GM21447 (cell line): Measurements from ENCODE around the gene SLC25A1.

Experiments
- ATAC-seq: cut with Tn5 transposase; IDR thresholded peaks from one replicate; pipeline ENCODE4 v1.9.1; 2021; ENCODE audit not compliant: unreplicated experiment

The SLC25A1 gene

DNA sequence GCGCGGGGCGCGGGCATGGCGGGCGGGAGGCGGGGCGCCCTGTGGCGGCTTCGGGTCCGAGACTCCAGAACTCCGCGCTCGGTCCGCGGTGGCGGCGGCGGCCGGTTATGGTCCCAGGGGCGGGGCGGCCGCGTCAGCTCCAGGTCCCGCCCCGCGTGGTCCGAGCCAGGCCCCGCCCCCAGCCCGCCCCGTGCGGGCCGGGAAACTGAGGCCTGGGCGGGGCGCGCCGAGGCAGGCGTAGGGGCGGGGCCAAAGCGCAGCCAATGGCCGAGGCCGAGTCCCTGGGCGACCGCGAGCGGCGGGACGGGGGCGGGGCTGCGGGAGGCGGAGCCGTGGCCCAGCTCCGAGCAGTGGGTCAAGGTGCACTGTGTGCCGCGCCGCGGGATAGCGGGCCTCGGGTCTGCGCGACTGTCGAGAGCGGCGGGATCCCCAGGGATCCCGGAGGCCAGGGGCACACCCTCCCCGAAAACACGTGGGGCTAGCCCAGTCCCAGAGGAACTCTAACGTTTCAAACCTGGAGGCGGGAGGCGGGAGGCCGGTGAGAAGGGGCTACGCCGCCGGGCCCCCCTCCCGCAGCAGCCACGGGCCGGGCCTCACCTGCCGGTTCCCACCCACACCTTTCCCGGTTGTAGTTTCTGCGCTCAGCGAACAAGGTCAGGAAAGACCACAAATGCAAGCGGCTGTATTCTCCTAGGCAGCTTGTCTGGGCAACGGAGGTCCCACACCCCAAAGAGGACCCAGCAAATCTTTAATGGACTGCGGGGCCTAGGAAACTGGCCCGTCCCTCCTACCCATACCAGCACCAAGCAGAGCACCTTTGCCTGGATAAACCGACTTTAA, at the start of gene SLC25A1:
Gene SLC25A1 (minus strand): TSS at position 80 of the 840 bp plus-strand sequence. CDS start 63 bp downstream, at position 17.
- ATAC-seq, result peak; percentile 52

DNA sequence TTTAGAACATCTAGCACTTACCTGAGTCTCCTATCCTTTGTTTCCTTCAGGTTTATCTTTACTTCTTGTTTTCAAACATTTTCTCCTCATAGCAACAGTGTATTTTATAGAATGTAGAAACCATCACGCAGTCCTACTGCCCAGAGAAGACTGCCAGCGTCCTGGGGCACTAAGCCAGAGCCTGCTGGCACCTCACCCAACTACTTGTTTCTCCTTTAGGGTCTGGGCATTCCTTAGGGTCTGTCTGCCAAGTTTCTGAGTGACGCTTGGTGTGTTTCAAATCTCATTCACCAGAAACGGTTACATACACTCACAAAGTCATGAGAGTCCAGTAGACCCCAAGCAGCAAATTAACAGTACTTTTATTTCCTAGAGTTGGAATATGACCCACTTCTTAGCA, 49.6 kb upstream of the SLC25A1 start:
- no peak for ATAC-seq

DNA sequence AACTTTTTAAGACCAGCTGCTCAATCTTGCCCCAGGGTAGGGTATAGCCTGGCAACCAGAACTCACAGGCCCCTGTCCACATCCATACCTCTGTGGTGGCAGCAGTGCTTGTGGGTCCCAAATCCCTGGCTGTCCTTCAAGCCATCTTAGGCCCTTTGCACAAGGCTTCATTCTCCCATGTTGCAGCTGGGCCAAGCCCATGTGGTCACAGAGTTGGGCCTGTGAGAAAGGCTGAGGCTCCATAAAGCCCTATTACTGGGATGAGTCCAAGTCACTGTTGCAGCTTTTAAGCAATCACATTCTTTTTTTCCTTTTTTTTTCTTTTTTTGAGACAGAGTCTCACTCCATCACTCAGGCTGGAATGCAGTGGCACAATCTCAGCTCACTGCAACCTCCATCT, 47.9 kb upstream of the SLC25A1 start:
- no peak for ATAC-seq

DNA sequence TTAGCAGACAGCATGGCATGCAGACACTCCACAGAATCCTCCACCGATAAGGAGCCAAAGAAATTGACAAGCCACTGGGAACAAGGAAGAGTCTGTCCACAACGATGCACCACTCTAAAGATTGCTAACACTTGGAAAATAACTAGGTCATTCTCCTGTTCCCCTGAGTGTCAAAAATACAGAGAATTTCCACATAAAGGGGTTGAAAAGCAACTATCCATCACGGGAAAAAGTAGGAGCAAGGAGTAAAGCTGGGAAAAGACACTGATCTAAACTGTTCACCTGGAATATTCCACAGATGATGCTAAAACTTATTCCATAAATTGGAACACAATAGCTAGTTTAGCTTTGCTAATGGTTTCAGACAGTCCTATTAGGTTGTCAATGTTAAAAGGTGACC, 47.0 kb upstream of the SLC25A1 start:
- ATAC-seq, result no peak

DNA sequence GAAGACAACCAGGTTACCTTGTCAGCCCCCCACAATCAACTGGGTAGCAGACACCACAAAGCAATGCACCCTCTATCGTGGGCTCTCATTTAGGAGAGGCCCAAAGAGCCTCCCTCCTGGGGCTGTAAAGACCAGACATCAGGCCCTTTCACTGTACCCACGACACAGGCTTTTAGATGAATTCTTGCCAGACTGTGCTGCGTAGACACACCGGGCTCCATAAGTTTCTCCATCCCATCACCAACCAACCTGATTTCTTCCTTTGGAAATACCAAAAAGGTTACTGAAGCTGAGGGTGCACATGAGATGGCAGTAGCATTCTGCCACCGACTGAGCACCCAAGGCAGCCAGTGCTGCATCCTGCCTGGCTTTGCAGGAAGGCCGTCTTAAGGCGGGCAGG, 46.4 kb upstream of the SLC25A1 start:
- ATAC-seq, result no peak

DNA sequence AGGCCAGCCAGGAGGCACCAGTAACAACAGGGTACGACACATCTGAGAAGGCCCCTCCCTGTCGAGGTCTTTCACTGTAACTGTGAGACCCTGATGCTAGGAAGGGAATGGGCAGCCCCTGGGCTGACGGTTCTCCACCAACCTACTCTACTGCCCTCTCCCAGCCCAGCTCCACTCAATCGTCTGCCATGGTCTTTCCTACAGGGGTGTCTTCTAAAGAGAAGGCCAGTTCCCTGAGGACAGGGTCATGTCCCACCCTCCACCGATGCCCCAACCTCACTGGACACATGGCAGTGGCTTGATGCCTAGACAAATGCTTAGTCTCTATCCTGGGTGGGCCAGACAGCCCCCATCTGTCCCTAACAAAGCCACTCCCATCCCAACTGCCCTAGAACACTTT, 46.0 kb upstream of the SLC25A1 start:
- no peak for ATAC-seq

DNA sequence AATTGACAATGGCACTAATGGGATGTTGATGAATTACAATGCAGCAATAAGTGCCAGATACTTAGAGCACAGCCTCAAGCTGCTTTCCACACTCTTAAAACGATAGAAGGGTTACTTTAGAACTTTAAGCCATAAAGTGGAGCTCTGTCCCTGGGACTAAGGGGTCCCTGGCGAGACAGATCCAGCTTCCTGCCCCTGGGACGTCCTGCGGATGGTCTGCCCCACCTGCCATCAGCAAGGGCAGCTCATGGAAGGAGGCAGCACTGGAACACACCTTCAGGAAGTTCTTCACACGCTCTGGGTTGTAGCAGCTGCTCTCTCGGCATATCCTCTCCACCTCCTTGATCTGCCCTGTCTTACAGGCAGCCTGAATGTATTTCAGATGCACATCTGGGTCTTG, 45.1 kb upstream of the SLC25A1 start:
- ATAC-seq, result no peak

DNA sequence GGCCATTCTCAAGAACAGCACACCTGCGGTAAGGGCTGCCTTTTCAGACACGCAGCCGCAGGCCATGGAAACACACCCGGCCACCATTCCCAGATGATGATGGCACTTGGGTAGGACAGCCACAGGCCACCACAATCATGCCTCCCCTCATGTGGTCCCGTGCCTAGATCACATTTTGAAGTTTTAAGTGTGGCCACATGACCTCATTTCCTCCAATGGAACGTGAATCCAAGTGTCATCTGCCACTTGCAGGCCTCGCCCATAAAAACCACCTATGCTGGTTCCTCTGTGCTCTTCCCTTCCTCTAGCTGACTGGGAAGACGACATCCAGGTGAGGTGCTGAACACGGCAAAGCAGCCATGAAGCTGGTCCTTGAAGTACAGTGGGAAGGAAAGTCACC, 44.6 kb upstream of the SLC25A1 start:
- no peak for ATAC-seq

DNA sequence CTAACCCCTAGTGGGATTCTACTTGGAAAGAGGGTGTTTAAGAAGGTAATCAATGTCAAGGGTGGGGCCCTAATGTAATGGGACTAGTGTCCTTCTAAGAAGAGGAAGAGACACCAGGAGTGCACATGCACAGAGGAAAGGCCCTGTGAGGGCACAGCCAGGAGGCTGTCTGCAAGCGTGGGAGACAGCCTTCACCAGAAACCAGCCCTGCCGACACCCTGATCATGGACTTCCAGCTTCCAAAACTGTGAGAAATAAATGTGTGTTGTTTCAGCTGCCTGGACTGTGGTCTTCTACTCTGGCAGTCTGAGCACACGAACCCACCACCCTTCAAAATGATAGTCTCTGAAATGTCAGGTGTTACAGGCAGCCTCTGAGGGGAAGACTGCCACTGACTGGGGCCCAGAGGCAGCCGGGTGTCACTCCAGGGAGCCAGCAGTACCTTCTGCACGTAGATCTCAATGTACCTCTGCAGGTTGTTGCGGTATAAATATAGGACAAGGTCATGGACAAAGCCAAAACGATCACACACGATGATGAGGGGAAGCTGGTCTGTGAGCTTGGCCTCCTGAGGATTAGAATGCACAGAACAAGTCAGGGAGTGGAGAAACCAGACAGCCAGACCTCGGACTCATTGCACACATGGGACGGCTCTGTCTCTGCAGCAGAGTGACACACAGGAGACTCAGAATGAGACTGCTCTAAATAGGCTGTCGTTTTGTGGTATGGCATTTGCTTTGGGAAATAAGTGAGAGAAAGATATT, 43.9 kb upstream of the SLC25A1 start:
- ATAC-seq, result no peak

DNA sequence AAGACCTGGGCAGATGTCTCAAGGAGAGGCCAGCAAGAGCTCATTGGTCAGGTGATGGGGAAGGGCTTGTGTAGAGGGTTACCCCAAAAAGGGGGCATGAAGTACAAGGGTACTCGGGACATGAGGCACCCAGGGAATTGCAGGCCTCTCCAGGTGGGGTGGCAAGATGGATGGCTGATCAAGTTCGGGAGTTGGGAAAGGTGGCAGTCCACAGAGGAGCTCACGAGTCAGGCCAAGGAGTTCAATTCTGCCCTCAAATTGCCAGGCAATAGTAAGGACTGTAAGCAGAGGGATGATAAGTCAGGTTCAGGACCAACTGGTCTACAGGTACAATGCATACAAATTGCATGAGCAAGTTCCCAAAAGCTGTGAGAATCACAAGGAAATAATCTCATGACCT, 42.3 kb upstream of the SLC25A1 start:
- no peak for ATAC-seq

DNA sequence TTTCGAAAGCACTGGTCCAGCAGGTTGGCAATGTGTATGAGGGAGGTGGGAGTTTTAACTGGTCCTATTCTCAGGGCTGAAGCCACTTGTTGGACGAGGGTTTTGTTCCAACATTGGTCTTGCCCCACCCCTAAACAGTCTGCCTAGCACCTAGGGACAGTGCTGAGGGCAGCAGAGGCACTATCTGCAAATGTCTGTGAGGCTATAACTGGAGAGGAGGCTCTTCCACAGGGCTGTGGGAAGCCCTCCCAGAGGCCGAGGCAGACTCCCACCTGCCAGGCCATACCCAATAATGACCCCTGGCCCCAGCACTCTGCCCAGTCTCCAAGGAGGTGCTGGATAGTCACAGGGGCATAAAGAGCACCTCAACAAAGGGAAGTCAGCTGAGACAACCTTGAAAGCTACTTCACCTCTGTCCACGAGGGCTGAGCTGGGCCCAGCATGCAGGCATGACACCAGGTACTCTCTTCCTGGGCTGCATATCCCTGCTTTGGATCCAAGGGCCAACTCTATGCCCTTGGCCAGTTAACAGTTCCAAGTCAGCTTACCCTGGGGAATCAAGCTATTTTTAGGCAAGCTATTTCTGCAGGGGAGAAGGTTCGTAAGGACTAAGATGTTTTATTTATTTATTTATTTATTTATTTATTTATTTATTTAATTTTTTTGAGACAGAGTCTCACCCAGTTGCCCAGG, 40.2 kb upstream of the SLC25A1 start:
- ATAC-seq, result no peak

DNA sequence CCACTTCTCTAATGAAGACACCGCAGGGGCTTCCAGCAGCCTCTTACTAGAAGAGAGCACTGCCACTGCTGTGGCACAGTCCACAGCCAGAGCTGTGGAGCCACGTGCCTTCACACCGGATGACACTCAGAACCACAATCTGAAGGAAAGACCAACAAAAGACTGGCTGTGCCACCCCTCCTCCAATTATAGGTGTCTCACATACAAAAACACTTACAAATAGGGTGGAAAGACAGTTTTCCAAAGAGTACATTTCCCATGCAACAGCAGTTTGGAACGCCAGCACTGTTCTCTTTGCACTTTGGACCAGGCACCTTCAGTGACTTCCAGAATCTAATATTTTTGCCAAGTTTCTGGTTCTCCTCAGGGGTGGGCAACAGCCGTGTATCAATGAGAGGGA, 38.0 kb upstream of the SLC25A1 start:
- no peak for ATAC-seq

DNA sequence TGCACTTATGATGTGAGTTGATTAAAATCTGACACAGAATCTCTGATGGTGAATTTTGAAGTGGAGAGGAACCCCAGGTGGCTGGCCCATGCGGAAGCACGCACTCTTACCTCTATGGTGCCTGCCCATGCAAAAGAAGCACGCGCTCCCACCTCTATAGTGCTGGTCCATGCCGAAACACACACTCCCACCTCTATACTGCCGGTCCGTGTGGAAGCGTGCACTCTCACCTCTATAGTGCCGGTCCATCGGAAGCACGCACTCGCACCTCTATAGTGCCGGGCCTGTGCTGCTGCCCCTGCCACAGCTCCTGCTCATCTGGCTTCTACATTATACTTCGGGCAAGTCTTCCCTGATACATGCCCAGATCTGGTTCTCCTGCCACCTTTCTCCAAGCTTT, 36.8 kb upstream of the SLC25A1 start:
- ATAC-seq, result no peak

DNA sequence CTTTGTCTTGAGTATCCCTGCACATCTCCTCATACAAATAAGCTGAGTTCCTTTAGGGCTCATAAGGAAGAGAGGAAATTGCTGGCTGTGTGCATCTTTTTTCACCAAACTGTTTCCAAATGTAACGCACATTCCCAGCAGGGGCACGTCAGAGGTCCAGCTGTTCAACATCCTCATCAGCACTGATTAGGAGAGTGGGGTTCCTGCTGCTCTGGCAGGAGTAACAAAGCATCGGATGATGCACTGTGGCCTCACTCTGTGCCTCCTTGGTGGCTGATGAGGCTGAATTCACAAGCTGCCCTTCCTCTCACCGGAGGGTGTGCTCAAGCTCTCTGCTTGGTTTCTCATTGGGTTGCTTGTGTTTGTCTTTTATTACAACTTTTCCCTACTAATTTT, 35.5 kb upstream of the SLC25A1 start:
- ATAC-seq, result no peak

DNA sequence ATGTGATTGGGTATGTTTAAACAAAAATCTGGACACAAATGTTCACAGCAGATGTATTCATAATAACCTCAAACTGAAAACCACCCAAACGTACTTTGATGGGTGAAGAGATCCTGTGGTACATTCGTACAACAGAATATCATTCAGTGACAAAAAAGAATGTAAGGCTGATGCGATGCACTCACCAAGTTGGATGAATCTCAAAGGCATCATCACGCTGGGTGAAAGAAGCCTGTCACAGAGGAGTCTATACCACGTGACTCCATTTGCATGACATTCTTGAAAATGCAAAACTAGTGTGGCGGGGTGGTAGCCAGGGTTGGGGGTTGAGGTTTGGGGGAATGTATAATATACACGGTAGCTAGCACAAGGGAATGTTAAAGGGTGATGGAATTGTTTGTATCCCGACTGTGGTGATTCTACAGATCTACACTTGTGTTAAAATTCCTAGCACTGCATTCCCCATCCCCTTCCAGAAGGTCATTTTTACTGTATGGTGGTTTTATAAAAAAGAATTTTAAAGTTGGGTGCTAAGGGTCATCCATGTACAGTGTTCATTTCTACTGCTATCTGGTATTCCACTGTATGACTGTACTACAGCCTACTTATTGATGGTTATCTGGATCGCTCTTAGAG, 35.0 kb upstream of the SLC25A1 start:
- ATAC-seq, result no peak

DNA sequence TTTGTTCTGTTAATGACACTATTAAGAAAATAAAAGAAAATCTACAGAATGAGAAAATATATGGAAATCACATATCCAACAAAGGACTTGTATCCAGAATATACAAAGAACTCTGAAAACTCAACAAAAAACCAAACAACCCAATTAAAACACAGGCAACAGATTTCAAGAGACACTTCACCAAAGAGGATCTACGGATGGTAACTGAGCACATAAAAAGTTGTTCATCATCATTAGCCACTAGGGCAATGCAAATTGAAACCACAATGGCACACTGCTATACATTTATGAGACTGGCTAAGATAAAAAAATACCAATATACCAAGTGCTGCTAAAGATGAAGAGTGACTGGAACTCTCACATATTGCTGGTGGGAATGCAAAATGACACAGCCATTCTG, 34.5 kb upstream of the SLC25A1 start:
- no peak for ATAC-seq

DNA sequence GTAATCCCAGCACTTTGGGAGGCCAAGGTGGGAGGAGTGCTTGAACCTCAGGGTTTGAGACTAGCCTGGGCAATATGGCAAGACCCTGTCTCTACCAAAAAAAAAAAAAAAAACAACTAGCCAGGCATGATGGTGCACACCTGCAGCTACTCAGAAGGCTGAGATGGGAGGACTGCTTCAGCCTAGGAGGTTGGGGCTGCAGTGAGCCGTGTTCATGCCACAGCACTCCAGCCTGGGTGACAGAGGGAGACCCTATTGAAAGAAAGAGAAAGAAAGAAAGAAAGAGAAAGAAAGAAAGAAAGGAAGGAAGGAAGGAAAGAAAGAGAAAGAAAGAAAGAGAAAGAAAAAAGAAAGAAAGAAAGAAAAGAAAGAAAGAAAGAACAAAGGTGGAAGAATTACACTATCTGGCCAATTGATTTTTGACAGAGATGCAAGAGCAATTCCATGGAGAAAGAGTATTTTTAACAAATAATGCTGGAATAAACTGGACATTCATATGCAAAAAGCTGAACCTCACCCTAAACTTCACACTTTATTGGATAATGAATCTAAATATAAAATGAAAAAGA, 33.9 kb upstream of the SLC25A1 start:
- no peak for ATAC-seq

DNA sequence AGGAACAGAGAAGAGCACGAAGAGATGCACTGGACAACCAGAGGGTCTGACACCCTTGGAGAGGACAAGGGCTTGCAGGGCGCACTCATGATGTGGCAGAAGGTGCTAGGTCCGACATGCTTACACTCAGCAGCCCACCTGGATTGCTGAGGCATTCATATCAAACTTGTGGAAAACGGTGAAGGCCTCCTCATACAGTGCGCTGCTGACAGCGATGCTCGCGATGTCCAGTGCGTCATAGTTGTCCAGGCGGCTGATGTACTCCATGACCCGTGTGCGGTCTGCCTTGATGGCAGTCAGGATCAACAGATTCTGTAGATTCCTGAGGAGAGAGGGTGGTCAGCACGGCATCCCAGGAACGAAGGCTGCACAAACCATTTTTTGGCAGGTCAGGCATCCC, 31.7 kb upstream of the SLC25A1 start:
- no peak for ATAC-seq

DNA sequence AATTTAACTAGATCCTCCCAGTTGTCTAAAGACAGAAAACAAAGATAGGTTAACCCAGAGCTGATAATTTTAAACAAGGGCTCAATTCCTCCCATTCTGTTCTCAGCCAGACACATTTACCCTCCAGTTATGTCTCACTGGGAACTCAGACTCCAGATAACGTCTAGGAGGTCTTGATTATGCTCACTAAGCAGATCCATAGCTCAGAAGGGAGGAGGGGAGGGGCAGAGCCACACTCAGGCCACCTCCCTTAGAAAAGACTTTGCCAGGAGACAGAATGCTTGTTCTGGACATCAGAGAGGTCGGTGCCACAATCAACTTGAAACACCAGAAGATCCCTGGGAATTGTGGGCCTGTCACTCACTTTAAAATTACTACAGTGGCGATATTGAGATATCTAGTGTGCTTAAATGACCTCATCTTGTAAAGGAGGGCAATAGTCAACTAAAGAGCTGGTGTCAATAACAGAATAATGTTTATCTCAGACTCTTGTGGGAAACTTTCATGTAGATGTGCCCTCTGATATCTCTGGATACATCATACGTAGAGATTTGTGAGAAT, 29.8 kb upstream of the SLC25A1 start:
- no peak for ATAC-seq

DNA sequence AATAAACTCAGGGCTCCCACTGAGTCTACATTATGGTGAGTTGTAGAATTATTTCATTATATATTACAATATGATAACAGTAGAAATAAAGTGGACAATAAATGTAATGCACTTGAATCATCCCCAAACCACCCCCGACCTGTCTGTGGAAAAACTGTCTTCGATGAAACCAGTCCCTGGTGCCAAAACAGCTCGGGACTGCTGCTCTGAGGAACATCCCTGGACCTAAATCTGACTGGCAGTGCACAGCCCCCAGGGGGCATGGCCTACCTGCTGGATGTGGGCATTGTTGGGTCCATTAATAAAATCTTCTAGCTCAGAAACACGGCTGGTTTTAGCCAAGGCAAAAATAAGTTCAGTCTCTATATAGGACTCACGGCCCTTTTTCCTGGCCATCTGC, 29.3 kb upstream of the SLC25A1 start:
- ATAC-seq, result no peak

DNA sequence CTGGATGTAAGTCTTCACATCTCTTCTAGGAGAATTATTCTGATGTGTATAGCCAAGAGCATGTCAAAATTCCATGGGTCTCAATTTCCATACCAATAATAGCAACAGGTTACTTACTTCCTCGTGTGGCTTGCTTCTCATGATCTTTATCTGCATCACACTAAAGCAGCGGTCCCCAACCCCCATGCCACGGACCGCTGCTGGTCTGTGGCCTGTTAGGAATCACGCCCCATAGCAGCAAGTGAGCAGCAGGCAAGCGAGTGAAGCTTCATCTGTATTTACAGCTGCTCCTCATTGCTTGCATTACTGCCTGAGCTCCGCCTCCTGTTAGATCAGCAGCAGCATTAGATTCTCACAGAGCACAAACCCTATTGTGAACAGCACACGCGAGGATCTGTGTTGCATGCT, 28.9 kb upstream of the SLC25A1 start:
- no peak for ATAC-seq
